Endothelial cell (in vitro differentiated cells): ENCODE results near the gene LETM1. TPM values are rescaled to one million over a fixed set of nuclear protein-coding genes. Genes with fewer than 3 reads are reported as not detected.

Source experiments
- DNase-seq: peaks from one replicate; pipeline ENCODE4 v3.0.0; 2021; ENCODE audit warnings: low spot score
- H3K27ac Mint-ChIP-seq: one replicate; pipeline ENCODE4 v1.8.0; 2021; ENCODE audit warnings: mixed read lengths, inconsistent platforms; ENCODE audit not compliant: unreplicated experiment
- H3K27me3 Mint-ChIP-seq: one replicate; pipeline ENCODE4 v1.8.0; 2021; ENCODE audit warnings: mild to moderate bottlenecking, moderate library complexity, mixed read lengths, inconsistent platforms; ENCODE audit not compliant: unreplicated experiment
- H3K36me3 Mint-ChIP-seq: one replicate; pipeline ENCODE4 v1.8.0; 2021; ENCODE audit warnings: mild to moderate bottlenecking, low read depth, mixed read lengths, inconsistent platforms; ENCODE audit not compliant: unreplicated experiment
- H3K4me1 Mint-ChIP-seq: one replicate; pipeline ENCODE4 v1.8.0; 2021; ENCODE audit warnings: mild to moderate bottlenecking, mixed read lengths, inconsistent platforms; ENCODE audit not compliant: unreplicated experiment
- H3K4me3 Mint-ChIP-seq: one replicate; pipeline ENCODE4 v1.8.0; 2021; ENCODE audit warnings: mild to moderate bottlenecking, mixed read lengths, inconsistent platforms; ENCODE audit not compliant: unreplicated experiment
- H3K9me3 Mint-ChIP-seq: one replicate; pipeline ENCODE4 v1.8.0; 2021; ENCODE audit warnings: mixed read lengths, inconsistent platforms; ENCODE audit not compliant: unreplicated experiment
- CTCF ChIP-seq: fragments of 200-600 bp; sonication (generic); IDR thresholded peaks from one replicate; pipeline ENCODE4 v1.5.0; 2021; ENCODE audit warnings: antibody characterized with exemption; ENCODE audit not compliant: unreplicated experiment
- total RNA-seq: library from RNA; stranded (reverse); fragmentation: NEBNext Ultra II Directional; extraction: Animal tissue kit (Norgen Biotek cat#: 25700); gene quantifications from one replicate; pipeline ENCODE4 v1.2.1, GENCODE V29; 2021; ENCODE audit not compliant: unreplicated experiment

The LETM1 gene
- total RNA-seq, 1 donor from 2014 or later, result 37.1 TPM

GRCh38 chr4:1763550-1764080, 92.3 kb downstream of the LETM1 start:
- DNase-seq, result no peak
- Mint-ChIP-seq H3K4me1 (no peaks in the 10 kb centered on the region), H3K27me3 (peaks cover 7% of the 10 kb centered on the region), H3K9me3 (no peaks in the 10 kb centered on the region), H3K27ac (no peak overlapping the region), H3K4me3 (no peak overlapping the region), H3K36me3 (no peaks in the 10 kb centered on the region)
- no peak for TF ChIP-seq CTCF

- H3K4me3 Mint-ChIP-seq, result no peak overlapping the region
- DNase-seq, result no peak
- H3K9me3 Mint-ChIP-seq, result no peaks in the 10 kb centered on the region
- H3K27me3 Mint-ChIP-seq, result peaks cover 4% of the 10 kb centered on the region
- no peak overlapping the region for H3K27ac Mint-ChIP-seq
- no peaks in the 10 kb centered on the region for H3K36me3 Mint-ChIP-seq
- H3K4me1 Mint-ChIP-seq, result no peaks in the 10 kb centered on the region
- TF ChIP-seq CTCF, result no peak
These were observed 92.8 kb downstream of the LETM1 start for GRCh38 chr4:1763070-1763549.

- no peaks in the 10 kb centered on the region for H3K9me3 Mint-ChIP-seq
- H3K36me3 Mint-ChIP-seq, result no peaks in the 10 kb centered on the region
- no peak overlapping the region for H3K4me3 Mint-ChIP-seq
- no peak overlapping the region for H3K27ac Mint-ChIP-seq
- H3K27me3 Mint-ChIP-seq, result peaks cover 7% of the 10 kb centered on the region
- H3K4me1 Mint-ChIP-seq, result no peaks in the 10 kb centered on the region
- DNase-seq, result no peak
- TF ChIP-seq CTCF, result no peak
These were observed 93.5 kb downstream of the LETM1 start for GRCh38 chr4:1762264-1763010.

Other genes with a start within 250 kb of the LETM1 start
- gene FAM53A, start 171.8 kb downstream of the LETM1 start, total RNA-seq, result 1.8 TPM
- 33.2 TPM for gene SLBP, start 143.8 kb downstream of the LETM1 start, total RNA-seq
- gene TMEM129, start 134.8 kb downstream of the LETM1 start, total RNA-seq, result 27.2 TPM
- gene TACC3, start 134.6 kb downstream of the LETM1 start, total RNA-seq, result 42.2 TPM
- 1.0 TPM for gene FGFR3, start 62.9 kb downstream of the LETM1 start, total RNA-seq
- 93.5 TPM for gene NSD2, start 15.2 kb upstream of the LETM1 start, total RNA-seq
- 30.2 TPM for gene NELFA, start 152.8 kb upstream of the LETM1 start, total RNA-seq
- gene NAT8L, start 203.2 kb upstream of the LETM1 start, total RNA-seq, result 0.36 TPM